A673 (cell line): Measurements from ENCODE around the gene SLC25A46.

ENCODE experiments used
- EZH2 ChIP-seq: fragments of 200-600 bp; sonication (generic); IDR thresholded peaks from 2 replicates; pipeline ENCODE4 v1.6.1; 2017; ENCODE audit warnings: borderline replicate concordance, low read depth, mild to moderate bottlenecking, mixed read lengths, antibody characterized with exemption, low read length; ENCODE audit not compliant: poor library complexity, severe bottlenecking
- TF ChIP-seq, protein P1 (sequence below): fragments of 300-800, 200-600 bp; sonication (generic); conservative IDR thresholded peaks from 2 replicates; pipeline ENCODE4 v1.5.1; 2017; ENCODE audit warnings: low read depth, mild to moderate bottlenecking, antibody characterized with exemption, low read length, moderate library complexity, mixed read lengths

DNA sequence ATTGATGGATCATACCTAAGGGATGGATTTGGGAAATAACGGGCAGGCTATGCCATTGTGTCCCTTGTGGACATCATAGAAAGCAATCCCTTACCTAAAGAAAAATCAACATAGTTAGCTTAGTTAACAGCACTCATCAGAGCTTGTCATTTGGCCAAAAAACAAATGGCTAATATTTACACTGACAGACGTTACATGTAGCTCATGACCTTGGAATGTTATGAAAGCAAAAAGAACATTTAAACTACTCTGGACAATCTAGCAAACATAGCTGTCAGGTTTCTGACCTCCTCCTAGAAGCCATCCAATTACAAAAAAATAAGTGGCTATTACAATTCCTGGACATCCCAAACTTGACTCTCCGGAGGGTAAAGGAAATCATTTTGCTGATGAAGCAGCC is 36.1 kb upstream of the SLC25A46 start:
- TF ChIP-seq, protein P1, sequence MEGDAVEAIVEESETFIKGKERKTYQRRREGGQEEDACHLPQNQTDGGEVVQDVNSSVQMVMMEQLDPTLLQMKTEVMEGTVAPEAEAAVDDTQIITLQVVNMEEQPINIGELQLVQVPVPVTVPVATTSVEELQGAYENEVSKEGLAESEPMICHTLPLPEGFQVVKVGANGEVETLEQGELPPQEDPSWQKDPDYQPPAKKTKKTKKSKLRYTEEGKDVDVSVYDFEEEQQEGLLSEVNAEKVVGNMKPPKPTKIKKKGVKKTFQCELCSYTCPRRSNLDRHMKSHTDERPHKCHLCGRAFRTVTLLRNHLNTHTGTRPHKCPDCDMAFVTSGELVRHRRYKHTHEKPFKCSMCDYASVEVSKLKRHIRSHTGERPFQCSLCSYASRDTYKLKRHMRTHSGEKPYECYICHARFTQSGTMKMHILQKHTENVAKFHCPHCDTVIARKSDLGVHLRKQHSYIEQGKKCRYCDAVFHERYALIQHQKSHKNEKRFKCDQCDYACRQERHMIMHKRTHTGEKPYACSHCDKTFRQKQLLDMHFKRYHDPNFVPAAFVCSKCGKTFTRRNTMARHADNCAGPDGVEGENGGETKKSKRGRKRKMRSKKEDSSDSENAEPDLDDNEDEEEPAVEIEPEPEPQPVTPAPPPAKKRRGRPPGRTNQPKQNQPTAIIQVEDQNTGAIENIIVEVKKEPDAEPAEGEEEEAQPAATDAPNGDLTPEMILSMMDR: no peak
- no peak for TF ChIP-seq EZH2
